Muscle layer of colon (tissue), 2 donors: Measurements from ENCODE around the gene AP5B1.
"Not testable (repeated sequence)": the region's sequence is repeated elsewhere in the genome, so short reads cannot be mapped to it uniquely, and the experiment has no call there.

Experiments
- H3K27ac ChIP-seq: one replicate; pipeline ENCODE4 v1.7.0; 2013; ENCODE audit warnings: low read depth, mild to moderate bottlenecking, low read length, moderate library complexity
- H3K27me3 ChIP-seq, 2 donors: one replicate each; pipeline ENCODE4 v1.7.0; 2013; ENCODE audit warnings: low read length in 2 of 2, mild to moderate bottlenecking in 2 of 2; ENCODE audit not compliant: insufficient read depth in 2 of 2, control insufficient read depth in 1 of 2
- H3K36me3 ChIP-seq: one replicate; pipeline ENCODE4 v1.7.0; 2013; ENCODE audit warnings: mild to moderate bottlenecking, low read length; ENCODE audit not compliant: insufficient read depth
- H3K4me1 ChIP-seq: one replicate; pipeline ENCODE4 v1.7.0; 2013; ENCODE audit warnings: mild to moderate bottlenecking, low read length; ENCODE audit not compliant: insufficient read depth
- H3K4me3 ChIP-seq, 2 donors: one replicate each; pipeline ENCODE4 v1.7.0; 2013; ENCODE audit warnings: low read length in 2 of 2, low read depth in 1 of 2, mild to moderate bottlenecking in 1 of 2, moderate library complexity in 1 of 2
- H3K9ac ChIP-seq: one replicate; pipeline ENCODE4 v1.7.0; 2013; ENCODE audit warnings: low read length
- H3K9me3 ChIP-seq: one replicate; pipeline ENCODE4 v1.7.0; 2013; ENCODE audit warnings: mild to moderate bottlenecking, low read length
- donor health status: abdominal sarcoma.
- donor health status: Adenocarcinoma of cecum.

The AP5B1 gene

GRCh38 chr11:65767806-65768205 lies 13.0 kb downstream of the AP5B1 start:
- not testable (repeated sequence) for H3K4me3 ChIP-seq, H3K27me3 ChIP-seq, H3K9me3 ChIP-seq, H3K4me1 ChIP-seq, H3K27ac ChIP-seq, H3K36me3 ChIP-seq, H3K9ac ChIP-seq

GRCh38 chr11:65767406-65767805 lies 13.4 kb downstream of the AP5B1 start:
- Histone ChIP-seq H3K4me1 (no peaks in the 10 kb centered on the region), H3K36me3 (no peaks in the 10 kb centered on the region), H3K27ac (no peak overlapping the region), H3K4me3 (no peak overlapping the region), H3K9ac (no peak overlapping the region), H3K27me3 (no peaks in the 10 kb centered on the region), H3K9me3 (no peaks in the 10 kb centered on the region)

- Histone ChIP-seq H3K36me3 (no peaks in the 10 kb centered on the region), H3K4me3 (no peak overlapping the region), H3K27ac (no peak overlapping the region), H3K4me1 (no peaks in the 10 kb centered on the region), H3K9ac (no peak overlapping the region), H3K9me3 (no peaks in the 10 kb centered on the region), H3K27me3 (no peaks in the 10 kb centered on the region)
These were observed 14.2 kb downstream of the AP5B1 start for GRCh38 chr11:65766535-65766934.

- H3K9me3 ChIP-seq = no peaks in the 10 kb centered on the region
- H3K27me3 ChIP-seq = no peaks in the 10 kb centered on the region
- H3K4me1 ChIP-seq = no peaks in the 10 kb centered on the region
- no peak overlapping the region for H3K27ac ChIP-seq
- no peaks in the 10 kb centered on the region for H3K36me3 ChIP-seq
- no peak overlapping the region for H3K4me3 ChIP-seq
- H3K9ac ChIP-seq = no peak overlapping the region
These were observed 16.3 kb downstream of the AP5B1 start for GRCh38 chr11:65764434-65764833.

- H3K27me3 ChIP-seq, H3K4me3 ChIP-seq, H3K9me3 ChIP-seq, H3K4me1 ChIP-seq, H3K27ac ChIP-seq, H3K9ac ChIP-seq, H3K36me3 ChIP-seq: not testable (repeated sequence)
These were observed 18.0 kb downstream of the AP5B1 start for GRCh38 chr11:65762816-65763215.

GRCh38 chr11:65762169-65762568 lies 18.6 kb downstream of the AP5B1 start:
- not testable (repeated sequence) for H3K4me3 ChIP-seq, H3K4me1 ChIP-seq, H3K9me3 ChIP-seq, H3K27me3 ChIP-seq, H3K27ac ChIP-seq, H3K9ac ChIP-seq, H3K36me3 ChIP-seq

GRCh38 chr11:65745049-65745448 lies 35.7 kb downstream of the AP5B1 start:
- Histone ChIP-seq H3K36me3 (no peaks in the 10 kb centered on the region), H3K4me1 (no peaks in the 10 kb centered on the region), H3K27ac (no peak overlapping the region), H3K9ac (no peak overlapping the region), H3K27me3 (no peaks in the 10 kb centered on the region), H3K4me3 (no peak overlapping the region), H3K9me3 (no peaks in the 10 kb centered on the region)

- no peak overlapping the region for H3K4me3 ChIP-seq
- no peaks in the 10 kb centered on the region for H3K9me3 ChIP-seq
- no peak overlapping the region for H3K27ac ChIP-seq
- no peaks in the 10 kb centered on the region for H3K4me1 ChIP-seq
- H3K9ac ChIP-seq = no peak overlapping the region
- no peaks in the 10 kb centered on the region for H3K27me3 ChIP-seq
- H3K36me3 ChIP-seq = no peaks in the 10 kb centered on the region
These were observed 36.1 kb downstream of the AP5B1 start for GRCh38 chr11:65744699-65745042.

GRCh38 chr11:65744026-65744698 lies 36.6 kb downstream of the AP5B1 start:
- no peak overlapping the region for H3K4me3 ChIP-seq
- H3K36me3 ChIP-seq = no peaks in the 10 kb centered on the region
- H3K9ac ChIP-seq = no peak overlapping the region
- H3K27me3 ChIP-seq = no peaks in the 10 kb centered on the region
- H3K4me1 ChIP-seq = no peaks in the 10 kb centered on the region
- H3K27ac ChIP-seq = no peak overlapping the region
- no peaks in the 10 kb centered on the region for H3K9me3 ChIP-seq

- H3K9ac ChIP-seq = no peak overlapping the region
- H3K27ac ChIP-seq = no peak overlapping the region
- no peaks in the 10 kb centered on the region for H3K9me3 ChIP-seq
These were observed 37.1 kb downstream of the AP5B1 start for GRCh38 chr11:65743681-65744025.

GRCh38 chr11:65742353-65742752 lies 38.4 kb downstream of the AP5B1 start:
- no peaks in the 10 kb centered on the region for H3K4me1 ChIP-seq

More at GRCh38 chr11:65743681-65744025, 37.1 kb downstream of the AP5B1 start:
- H3K4me1 ChIP-seq = no peaks in the 10 kb centered on the region
- no peaks in the 10 kb centered on the region for H3K27me3 ChIP-seq
- no peaks in the 10 kb centered on the region for H3K36me3 ChIP-seq
- no peak overlapping the region for H3K4me3 ChIP-seq

GRCh38 chr11:65741185-65741584 lies 39.6 kb downstream of the AP5B1 start:
- Histone ChIP-seq H3K4me1 (no peaks in the 10 kb centered on the region), H3K27me3 (no peaks in the 10 kb centered on the region), H3K36me3 (no peaks in the 10 kb centered on the region), H3K9me3 (no peaks in the 10 kb centered on the region), H3K27ac (no peak overlapping the region), H3K9ac (no peak overlapping the region), H3K4me3 (no peak overlapping the region)

More at GRCh38 chr11:65742353-65742752, 38.4 kb downstream of the AP5B1 start:
- Histone ChIP-seq H3K36me3 (no peaks in the 10 kb centered on the region), H3K9me3 (no peaks in the 10 kb centered on the region), H3K27me3 (no peaks in the 10 kb centered on the region), H3K27ac (no peak overlapping the region), H3K4me3 (no peak overlapping the region), H3K9ac (no peak overlapping the region)
